HCT116 (cell line): ENCODE measurements around the gene PCBP3. TPM values are rescaled to one million over a fixed set of nuclear protein-coding genes. Genes with fewer than 3 reads are reported as not detected.

Experiments used
- ATAC-seq: fragments of 200-7000 bp; cut with Tn5 transposase; 2 replicates; pipeline ENCODE4 v1.9.1; 2020; ENCODE audit warnings: mild to moderate bottlenecking, moderate library complexity
- BruUV-seq: library from RNA; stranded (reverse); fragments of 400-500 nt; replicated peaks from 2 replicates; lab custom pipeline; 2021; lab: Mats Ljungman, UMichigan
- CTCF ChIA-PET: fragments of 300-600 bp; sonication (Branson Sonifier 250); formaldehyde crosslinking; loops from one replicate; lab custom pipeline; 2021; ENCODE audit warnings: antibody characterized with exemption; lab: Charles Lee
- POLR2A ChIA-PET: fragments of 300-600, 350-600 bp; sonication (Branson Sonifier 250); formaldehyde crosslinking; loops from one replicate; lab custom pipeline; 2021; ENCODE audit warnings: antibody characterized with exemption; lab: Charles Lee
- RAD21 ChIA-PET, 2 experiments: fragments of 300-600 bp; sonication (Branson Sonifier 250); formaldehyde crosslinking; loops; one replicate each; lab custom pipeline; 2023; ENCODE audit warnings: low total read pairs in 2 of 2; ENCODE audit not compliant: uncharacterized antibody in 2 of 2, unreplicated experiment in 2 of 2, low non-redundant PET in 1 of 2; lab: Charles Lee
- DNase-seq: peaks from one replicate; pipeline ENCODE4 v3.0.0-alpha.2; 2010; ENCODE audit warnings: low read depth, low spot score
- H2AFZ ChIP-seq: fragments of 200-600 bp; shearing (Covaris generic), sonication (generic); 2 replicates; pipeline ENCODE4 v1.6.1; 2017; ENCODE audit warnings: low read depth, mixed run types, mixed read lengths, antibody characterized with exemption, low read length; ENCODE audit not compliant: poor library complexity, severe bottlenecking
- H3K27ac ChIP-seq: 2 replicates; pipeline ENCODE4 v1.5.1; 2012; ENCODE audit warnings: low read depth, low read length
- H3K27me3 ChIP-seq: fragments of 200-600 bp; sonication (generic); 2 replicates; pipeline ENCODE4 v1.6.1; 2016; ENCODE audit warnings: mixed run types, low read length, mixed read lengths; ENCODE audit not compliant: insufficient read depth
- H3K36me3 ChIP-seq, 2 experiments: fragments of 200-500 bp in 1 of 2; fragments of 200-600 bp in 1 of 2; sonication (Bioruptor generic) in 1 of 2; sonication (generic) in 1 of 2; 2 replicates each; pipeline versions ENCODE4 v1.5.1 to v1.6.1; 2014 to 2016; ENCODE audit warnings: low read length in 2 of 2, inconsistent platforms in 1 of 2, mixed read lengths in 1 of 2, mixed run types in 1 of 2; ENCODE audit not compliant: insufficient read depth in 2 of 2, control insufficient read depth in 1 of 2
- H3K4me1 ChIP-seq, 2 experiments: fragments of 200-600 bp in 1 of 2; sonication (generic) in 1 of 2; 2 replicates each; pipeline versions ENCODE4 v1.5.1 to v1.6.1; 2012 to 2017; ENCODE audit warnings: low read length in 2 of 2, inconsistent platforms in 1 of 2, mild to moderate bottlenecking in 1 of 2, mixed read lengths in 1 of 2, mixed run types in 1 of 2, moderate library complexity in 1 of 2; ENCODE audit not compliant: insufficient read depth in 2 of 2, control insufficient read depth in 1 of 2
- H3K4me2 ChIP-seq: fragments of 200-600 bp; sonication (generic); 2 replicates; pipeline ENCODE4 v1.6.1; 2017; ENCODE audit warnings: mixed run types, low read length, mixed read lengths
- H3K4me3 ChIP-seq, 2 experiments: fragments of 200-600 bp in 1 of 2; sonication (generic) in 1 of 2; replicated peaks in 1 of 2; 2 replicates each; pipeline ENCODE4 v1.5.1; 2011 to 2016; ENCODE audit warnings: low read length in 2 of 2, control low read depth in 1 of 2, low read depth in 1 of 2, mild to moderate bottlenecking in 1 of 2, mixed read lengths in 1 of 2, mixed run types in 1 of 2
- H3K79me2 ChIP-seq: fragments of 200-600 bp; sonication (generic); 2 replicates; pipeline ENCODE4 v1.6.1; 2017; ENCODE audit warnings: mild to moderate bottlenecking, mixed run types, low read length, moderate library complexity, mixed read lengths; ENCODE audit not compliant: insufficient read depth
- H3K9ac ChIP-seq: fragments of 200-600 bp; sonication (generic); 2 replicates; pipeline ENCODE4 v1.6.1; 2016; ENCODE audit warnings: low read length, mixed read lengths
- H3K9me2 ChIP-seq: fragments of 200-600 bp; sonication (generic), shearing (Covaris generic); 2 replicates; pipeline ENCODE4 v1.6.1; 2017; ENCODE audit warnings: mixed run types, mild to moderate bottlenecking, moderate library complexity; ENCODE audit not compliant: insufficient read depth
- H3K9me3 ChIP-seq, 2 experiments: fragments of 200-500 bp in 1 of 2; fragments of 200-600 bp in 1 of 2; sonication (Bioruptor generic) in 1 of 2; sonication (generic) in 1 of 2; 2 replicates each; pipeline ENCODE4 v1.6.1; 2014 to 2017; ENCODE audit warnings: low read length in 2 of 2, mixed read lengths in 2 of 2, inconsistent platforms in 1 of 2, low read depth in 1 of 2, mild to moderate bottlenecking in 1 of 2, mixed run types in 1 of 2, moderate library complexity in 1 of 2; ENCODE audit not compliant: control insufficient read depth in 1 of 2, insufficient read depth in 1 of 2
- H4K20me1 ChIP-seq: fragments of 200-600 bp; sonication (generic), shearing (Covaris generic); 2 replicates; pipeline ENCODE4 v1.6.1; 2017; ENCODE audit warnings: mixed run types, mild to moderate bottlenecking, moderate library complexity; ENCODE audit not compliant: insufficient read depth
- CBX3 ChIP-seq: IDR thresholded peaks from 2 replicates; pipeline ENCODE4 v1.6.1; 2012; ENCODE audit warnings: low read depth
- EGR1 ChIP-seq: IDR thresholded peaks from 2 replicates; pipeline ENCODE4 v1.6.1; 2012; ENCODE audit warnings: low read depth
- EZH2 ChIP-seq: fragments of 200-600 bp; sonication (generic); IDR thresholded peaks from 2 replicates; pipeline ENCODE4 v1.6.1; 2017; ENCODE audit warnings: antibody characterized with exemption, mixed run types
- EZH2phosphoT487 ChIP-seq: fragments of 200-600 bp; IDR thresholded peaks from 2 replicates; pipeline ENCODE4 v1.6.1; 2018; ENCODE audit warnings: antibody characterized with exemption, borderline replicate concordance
- FOSL1 ChIP-seq: IDR thresholded peaks from 2 replicates; pipeline ENCODE4 v1.6.1; 2012; ENCODE audit warnings: low read depth
- JUND ChIP-seq: IDR thresholded peaks from 2 replicates; pipeline ENCODE4 v1.6.1; 2012
- POLR2AphosphoS5 ChIP-seq: IDR thresholded peaks from 2 replicates; pipeline ENCODE4 v1.6.1; 2011; ENCODE audit warnings: mild to moderate bottlenecking, low read depth, low read length, moderate library complexity
- RAD21 ChIP-seq: IDR thresholded peaks from 2 replicates; pipeline ENCODE4 v1.6.1; 2012; ENCODE audit warnings: low read depth, mild to moderate bottlenecking
- SIN3A ChIP-seq: IDR thresholded peaks from 2 replicates; pipeline ENCODE4 v1.6.1; 2012; ENCODE audit warnings: low read depth
- SP1 ChIP-seq: IDR thresholded peaks from 2 replicates; pipeline ENCODE4 v1.6.1; 2012; ENCODE audit warnings: low read depth
- TCF7L2 ChIP-seq: IDR thresholded peaks from 2 replicates; pipeline ENCODE4 v1.7.0; 2011; ENCODE audit warnings: borderline replicate concordance, inconsistent platforms; ENCODE audit not compliant: insufficient read depth, insufficient read length; ENCODE audit errors: extremely low read depth
- ZFX ChIP-seq: fragments of 450-650 bp; IDR thresholded peaks from 2 replicates; pipeline ENCODE4 v1.6.1; 2017
- intact Hi-C: fragments of 100-400 bp; cut with micrococcal nuclease; formaldehyde crosslinking; loops from 2 replicates; pipeline ENCODE4 v1.10.0; 2022
- total RNA-seq: library from RNA; stranded (reverse); gene quantifications from one replicate; pipeline ENCODE4 v1.2.1, GENCODE V29; 2021; ENCODE audit not compliant: unreplicated experiment
- TF ChIP-seq, protein P1 (sequence below): IDR thresholded peaks from 2 replicates; pipeline ENCODE4 v1.6.1; 2012
- TF ChIP-seq, protein P2 (sequence below), 3 experiments: fragments of 200-600 bp in 1 of 3; sonication (generic) in 1 of 3; IDR thresholded peaks in 2 of 3; conservative IDR thresholded peaks in 1 of 3; 2 replicates each; pipeline ENCODE4 v1.5.1; 2012 to 2017; ENCODE audit warnings: low read depth in 2 of 3, low read length in 2 of 3, antibody characterized with exemption in 1 of 3, borderline replicate concordance in 1 of 3, control low read depth in 1 of 3, mild to moderate bottlenecking in 1 of 3, mixed read lengths in 1 of 3, mixed run types in 1 of 3, moderate library complexity in 1 of 3; ENCODE audit not compliant: insufficient read depth in 1 of 3
- TF ChIP-seq, protein P3 (sequence below): IDR thresholded peaks from 2 replicates; pipeline ENCODE4 v1.6.1; 2012; ENCODE audit warnings: low read depth

PCBP3 gene
- total RNA-seq, 1 experiment from 2014 or later: 3.1 TPM

DNA sequence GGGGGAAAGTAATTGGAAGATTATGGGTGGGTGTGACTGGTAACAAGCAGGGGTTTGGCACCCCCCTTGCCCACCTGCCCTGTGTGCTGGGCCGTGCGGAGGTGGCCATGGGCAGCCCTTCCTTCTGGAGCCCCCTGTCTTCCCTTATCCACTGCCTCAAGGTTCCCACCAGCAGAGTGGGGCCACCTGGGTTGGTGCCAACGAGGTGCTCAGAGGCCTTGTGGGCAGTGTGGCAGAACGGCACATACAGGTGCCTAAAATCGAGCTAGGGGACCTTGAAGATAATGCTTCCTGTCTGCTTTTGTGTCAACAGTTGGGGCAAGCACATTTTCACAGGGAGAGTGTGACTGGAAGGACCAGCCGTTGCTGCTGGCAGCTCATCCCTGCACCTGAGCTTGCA lies 161.8 kb downstream of the PCBP3 start:
- Histone ChIP-seq H4K20me1 (no peaks in the 10 kb centered on the region), H3K27ac (no peak overlapping the region), H3K27me3 (no peaks in the 10 kb centered on the region), H3K4me3 (no peak overlapping the region), H3K4me2 (no peak overlapping the region), H3K9ac (no peak overlapping the region), H2AFZ (no peak overlapping the region), H3K9me3 (no peaks in the 10 kb centered on the region), H3K4me1 (no peaks in the 10 kb centered on the region), H3K79me2 (no peaks in the 10 kb centered on the region), H3K36me3 (no peaks in the 10 kb centered on the region), H3K9me2 (no peaks in the 10 kb centered on the region)
- intact Hi-C loops: no loop called here
- BruUV-seq: no TSS peak
- CTCF ChIA-PET: no interaction called here
- POLR2A ChIA-PET: no interaction called here
- DNase-seq (no peak), ATAC-seq (no peak)
- TF ChIP-seq FOSL1: no peak
- no peak for TF ChIP-seq EZH2
- RAD21 ChIA-PET: no interaction called here

DNA sequence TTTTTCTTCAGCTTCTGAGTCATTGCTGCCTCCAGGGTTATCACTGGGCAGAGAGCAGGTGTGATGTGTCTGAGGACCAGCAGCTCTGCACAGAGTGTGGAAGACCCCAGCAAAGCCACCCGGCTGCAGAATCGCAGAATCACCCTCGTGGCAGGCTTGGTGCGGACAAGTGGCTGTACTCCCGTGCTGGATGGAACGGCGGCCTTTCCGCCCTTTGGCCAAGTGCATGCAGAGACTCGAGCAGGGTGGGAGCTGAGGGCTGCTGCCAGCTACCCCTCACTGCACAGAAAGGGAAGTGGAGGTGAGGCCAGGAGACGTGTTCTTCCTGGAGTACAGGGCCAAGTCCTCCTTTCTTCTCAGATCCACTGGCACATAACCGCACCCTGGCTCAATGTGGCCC lies 162.5 kb downstream of the PCBP3 start:
- no peaks in the 10 kb centered on the region for H4K20me1 ChIP-seq
- no peak overlapping the region for H3K4me2 ChIP-seq
- H2AFZ ChIP-seq: no peak overlapping the region
- RAD21 ChIA-PET: no interaction called here
- H3K9ac ChIP-seq: no peak overlapping the region
- DNase-seq: no peak
- H3K36me3 ChIP-seq: no peaks in the 10 kb centered on the region
- no peaks in the 10 kb centered on the region for H3K27me3 ChIP-seq
- no peak for ATAC-seq
- TF ChIP-seq, protein P1, sequence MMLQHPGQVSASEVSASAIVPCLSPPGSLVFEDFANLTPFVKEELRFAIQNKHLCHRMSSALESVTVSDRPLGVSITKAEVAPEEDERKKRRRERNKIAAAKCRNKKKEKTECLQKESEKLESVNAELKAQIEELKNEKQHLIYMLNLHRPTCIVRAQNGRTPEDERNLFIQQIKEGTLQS: no peak
- TF ChIP-seq TCF7L2: no peak
- TF ChIP-seq CBX3: no peak
- TF ChIP-seq, protein P2, sequence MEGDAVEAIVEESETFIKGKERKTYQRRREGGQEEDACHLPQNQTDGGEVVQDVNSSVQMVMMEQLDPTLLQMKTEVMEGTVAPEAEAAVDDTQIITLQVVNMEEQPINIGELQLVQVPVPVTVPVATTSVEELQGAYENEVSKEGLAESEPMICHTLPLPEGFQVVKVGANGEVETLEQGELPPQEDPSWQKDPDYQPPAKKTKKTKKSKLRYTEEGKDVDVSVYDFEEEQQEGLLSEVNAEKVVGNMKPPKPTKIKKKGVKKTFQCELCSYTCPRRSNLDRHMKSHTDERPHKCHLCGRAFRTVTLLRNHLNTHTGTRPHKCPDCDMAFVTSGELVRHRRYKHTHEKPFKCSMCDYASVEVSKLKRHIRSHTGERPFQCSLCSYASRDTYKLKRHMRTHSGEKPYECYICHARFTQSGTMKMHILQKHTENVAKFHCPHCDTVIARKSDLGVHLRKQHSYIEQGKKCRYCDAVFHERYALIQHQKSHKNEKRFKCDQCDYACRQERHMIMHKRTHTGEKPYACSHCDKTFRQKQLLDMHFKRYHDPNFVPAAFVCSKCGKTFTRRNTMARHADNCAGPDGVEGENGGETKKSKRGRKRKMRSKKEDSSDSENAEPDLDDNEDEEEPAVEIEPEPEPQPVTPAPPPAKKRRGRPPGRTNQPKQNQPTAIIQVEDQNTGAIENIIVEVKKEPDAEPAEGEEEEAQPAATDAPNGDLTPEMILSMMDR (IDR thresholded peaks at IDR 0.05 in 2 of 3, conservative IDR thresholded peaks at IDR 0.05 in 1 of 3; ENCODE audit: borderline replicate concordance in 1 of 3, insufficient read depth in 1 of 3, low read depth in 2 of 3, low read length in 2 of 3): no peak
- TF ChIP-seq SP1: no peak
- no peak for TF ChIP-seq JUND
- no peak for TF ChIP-seq EZH2phosphoT487
- no peak for TF ChIP-seq POLR2AphosphoS5
- no peak for TF ChIP-seq RAD21
- TF ChIP-seq ZFX: no peak
- TF ChIP-seq, protein P3, sequence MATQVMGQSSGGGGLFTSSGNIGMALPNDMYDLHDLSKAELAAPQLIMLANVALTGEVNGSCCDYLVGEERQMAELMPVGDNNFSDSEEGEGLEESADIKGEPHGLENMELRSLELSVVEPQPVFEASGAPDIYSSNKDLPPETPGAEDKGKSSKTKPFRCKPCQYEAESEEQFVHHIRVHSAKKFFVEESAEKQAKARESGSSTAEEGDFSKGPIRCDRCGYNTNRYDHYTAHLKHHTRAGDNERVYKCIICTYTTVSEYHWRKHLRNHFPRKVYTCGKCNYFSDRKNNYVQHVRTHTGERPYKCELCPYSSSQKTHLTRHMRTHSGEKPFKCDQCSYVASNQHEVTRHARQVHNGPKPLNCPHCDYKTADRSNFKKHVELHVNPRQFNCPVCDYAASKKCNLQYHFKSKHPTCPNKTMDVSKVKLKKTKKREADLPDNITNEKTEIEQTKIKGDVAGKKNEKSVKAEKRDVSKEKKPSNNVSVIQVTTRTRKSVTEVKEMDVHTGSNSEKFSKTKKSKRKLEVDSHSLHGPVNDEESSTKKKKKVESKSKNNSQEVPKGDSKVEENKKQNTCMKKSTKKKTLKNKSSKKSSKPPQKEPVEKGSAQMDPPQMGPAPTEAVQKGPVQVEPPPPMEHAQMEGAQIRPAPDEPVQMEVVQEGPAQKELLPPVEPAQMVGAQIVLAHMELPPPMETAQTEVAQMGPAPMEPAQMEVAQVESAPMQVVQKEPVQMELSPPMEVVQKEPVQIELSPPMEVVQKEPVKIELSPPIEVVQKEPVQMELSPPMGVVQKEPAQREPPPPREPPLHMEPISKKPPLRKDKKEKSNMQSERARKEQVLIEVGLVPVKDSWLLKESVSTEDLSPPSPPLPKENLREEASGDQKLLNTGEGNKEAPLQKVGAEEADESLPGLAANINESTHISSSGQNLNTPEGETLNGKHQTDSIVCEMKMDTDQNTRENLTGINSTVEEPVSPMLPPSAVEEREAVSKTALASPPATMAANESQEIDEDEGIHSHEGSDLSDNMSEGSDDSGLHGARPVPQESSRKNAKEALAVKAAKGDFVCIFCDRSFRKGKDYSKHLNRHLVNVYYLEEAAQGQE: no peak
- TF ChIP-seq EGR1: no peak
- TF ChIP-seq FOSL1: no peak
- no peak for TF ChIP-seq SIN3A
- no peaks in the 10 kb centered on the region for H3K9me2 ChIP-seq
- no peaks in the 10 kb centered on the region for H3K79me2 ChIP-seq
- no peaks in the 10 kb centered on the region for H3K9me3 ChIP-seq
- CTCF ChIA-PET: no interaction called here
- no peak overlapping the region for H3K4me3 ChIP-seq
- no TSS peak for BruUV-seq
- intact Hi-C loops: no loop called here
- no peaks in the 10 kb centered on the region for H3K4me1 ChIP-seq
- no peak overlapping the region for H3K27ac ChIP-seq
- POLR2A ChIA-PET: no interaction called here
